OCI-LY7 (cell line): Measurements from ENCODE around the gene GALNTL6. TPM values are rescaled to one million over a fixed set of nuclear protein-coding genes. Genes with fewer than 3 reads are reported as not detected.
"Not testable (repeated sequence)": the region's sequence is repeated elsewhere in the genome, so short reads cannot be mapped to it uniquely, and the experiment has no call there.

Experiments used
- BruUV-seq: library from RNA; stranded (reverse); fragments of 400-500 nt; replicated peaks from 2 replicates; lab custom pipeline; 2021; lab: Mats Ljungman, UMichigan
- CTCF ChIA-PET: fragments of 300-600 bp; sonication (Branson Sonifier 250); formaldehyde crosslinking; loops from one replicate; lab custom pipeline; 2022; ENCODE audit warnings: antibody characterized with exemption; ENCODE audit not compliant: unreplicated experiment; lab: Charles Lee
- POLR2A ChIA-PET: fragments of 300-600 bp; sonication (Branson Sonifier 250); formaldehyde crosslinking; loops from one replicate; lab custom pipeline; 2022; ENCODE audit warnings: antibody characterized with exemption; lab: Charles Lee
- DNase-seq: peaks from one replicate; pipeline ENCODE4 v3.0.0-alpha.2; 2015; ENCODE audit warnings: low spot score
- H2AFZ ChIP-seq: fragments of 200-600 bp; sonication (generic), shearing (Covaris generic); 2 replicates; pipeline ENCODE4 v1.6.1; 2014; ENCODE audit warnings: mild to moderate bottlenecking, antibody characterized with exemption, low read length, moderate library complexity
- H3K27ac ChIP-seq: fragments of 200-600 bp; sonication (generic); 2 replicates; pipeline ENCODE4 v1.5.1; 2014; ENCODE audit warnings: mixed run types, low read depth, mild to moderate bottlenecking, moderate library complexity, low read length, inconsistent platforms; ENCODE audit not compliant: poor library complexity, severe bottlenecking
- H3K36me3 ChIP-seq: fragments of 200-600 bp; sonication (generic); 2 replicates; pipeline ENCODE4 v1.6.1; 2014; ENCODE audit warnings: mild to moderate bottlenecking, antibody characterized with exemption, low read length, moderate library complexity, mixed read lengths; ENCODE audit not compliant: insufficient read depth
- H3K4me1 ChIP-seq: fragments of 200-600 bp; sonication (generic); 2 replicates; pipeline ENCODE4 v1.5.1; 2014; ENCODE audit warnings: mild to moderate bottlenecking, low read length; ENCODE audit not compliant: insufficient read depth, poor library complexity, severe bottlenecking
- H3K4me2 ChIP-seq: fragments of 200-600 bp; sonication (generic); 2 replicates; pipeline ENCODE4 v1.6.1; 2014; ENCODE audit warnings: mild to moderate bottlenecking, low read length
- H3K4me3 ChIP-seq: fragments of 200-600 bp; sonication (generic); 2 replicates; pipeline ENCODE4 v1.5.1; 2014; ENCODE audit warnings: mild to moderate bottlenecking, low read depth, low read length; ENCODE audit not compliant: poor library complexity, severe bottlenecking
- H3K79me2 ChIP-seq: fragments of 200-600 bp; sonication (generic); 2 replicates; pipeline ENCODE4 v1.6.1; 2016; ENCODE audit warnings: low read depth, mild to moderate bottlenecking, low read length, moderate library complexity, mixed read lengths; ENCODE audit not compliant: insufficient read depth
- H3K9me2 ChIP-seq: fragments of 200-600 bp; sonication (generic); 2 replicates; pipeline ENCODE4 v1.6.1; 2016; ENCODE audit warnings: mild to moderate bottlenecking, low read length, mixed read lengths; ENCODE audit not compliant: insufficient read depth
- H3K9me3 ChIP-seq: fragments of 200-600 bp; sonication (generic); 2 replicates; pipeline ENCODE4 v1.6.1; 2014; ENCODE audit warnings: mild to moderate bottlenecking, mixed run types, low read length, mixed read lengths
- H4K20me1 ChIP-seq: fragments of 200-600 bp; sonication (generic); 2 replicates; pipeline ENCODE4 v1.6.1; 2014; ENCODE audit warnings: mild to moderate bottlenecking, antibody characterized with exemption, low read length, moderate library complexity, mixed read lengths; ENCODE audit not compliant: insufficient read depth
- EZH2phosphoT487 ChIP-seq: fragments of 200-600 bp; sonication (generic); IDR thresholded peaks from 2 replicates; pipeline ENCODE4 v1.6.1; 2018; ENCODE audit warnings: low read depth, borderline replicate concordance, mild to moderate bottlenecking, mixed run types, antibody characterized with exemption, low read length, moderate library complexity, mixed read lengths
- intact Hi-C: fragments of 100-400 bp; cut with micrococcal nuclease; formaldehyde crosslinking; loops from one replicate; pipeline ENCODE4 v1.10.0; 2022; ENCODE audit not compliant: unreplicated experiment
- total RNA-seq, 2 experiments: library from RNA; depleted of rRNA in 1 of 2; stranded (reverse); fragments of >200 nt in 1 of 2; shearing (Covaris generic) in 1 of 2; gene quantifications; 2 replicates each; pipeline ENCODE4 v1.2.3, GENCODE V29; 2014 to 2022
- TF ChIP-seq, protein P1 (sequence below): fragments of 200-600 bp; sonication (generic); conservative IDR thresholded peaks from 2 replicates; pipeline ENCODE4 v1.5.1; 2014; ENCODE audit warnings: mild to moderate bottlenecking, antibody characterized with exemption, low read length, moderate library complexity, mixed read lengths

GALNTL6 gene
- total RNA-seq, 2 experiments from 2014 or later: not detected

DNA sequence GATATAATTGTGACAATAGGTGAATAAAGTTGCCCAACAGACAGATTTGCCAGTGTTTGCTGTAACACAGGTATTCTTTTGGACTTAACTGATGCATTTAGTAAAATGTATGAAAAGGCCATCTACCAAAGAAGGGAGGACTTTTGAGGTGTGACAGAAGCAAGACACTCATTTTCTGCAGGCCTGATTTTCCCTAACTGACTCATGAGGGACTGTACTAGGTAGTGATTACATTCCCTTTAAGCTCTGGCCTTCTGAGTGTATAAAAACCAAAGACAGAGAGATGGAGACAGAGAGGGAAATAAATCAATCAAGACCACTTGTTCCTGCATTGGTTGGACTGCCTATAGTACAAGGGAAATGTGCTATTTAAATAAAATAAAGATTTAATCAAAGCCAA is 1204.6 kb downstream of the GALNTL6 start:
- no TSS peak for BruUV-seq

DNA sequence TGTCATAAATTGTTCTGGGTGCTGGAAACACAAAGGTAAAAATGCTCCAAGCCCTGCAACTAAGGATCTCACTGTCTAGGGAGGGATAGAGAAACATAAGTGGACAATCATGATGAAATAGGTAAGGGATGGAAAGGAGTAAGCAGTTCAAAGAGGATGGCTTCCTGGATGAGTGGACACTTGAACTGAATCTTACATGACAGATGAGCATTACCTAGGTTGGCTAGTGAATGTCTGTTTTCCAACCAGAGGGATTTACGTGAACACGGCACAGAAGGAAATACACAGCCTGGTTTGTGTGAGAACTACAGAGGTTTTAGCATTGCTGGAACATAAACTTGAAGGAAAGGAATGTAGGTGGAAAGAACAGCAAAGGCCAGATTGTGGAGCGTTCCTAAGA is 1205.2 kb downstream of the GALNTL6 start:
- H3K9me3 ChIP-seq: no peaks in the 10 kb centered on the region
- H4K20me1 ChIP-seq: no peaks in the 10 kb centered on the region
- H3K4me3 ChIP-seq: no peak overlapping the region
- no peaks in the 10 kb centered on the region for H3K9me2 ChIP-seq
- intact Hi-C loops: no loop called here
- TF ChIP-seq, protein P1, sequence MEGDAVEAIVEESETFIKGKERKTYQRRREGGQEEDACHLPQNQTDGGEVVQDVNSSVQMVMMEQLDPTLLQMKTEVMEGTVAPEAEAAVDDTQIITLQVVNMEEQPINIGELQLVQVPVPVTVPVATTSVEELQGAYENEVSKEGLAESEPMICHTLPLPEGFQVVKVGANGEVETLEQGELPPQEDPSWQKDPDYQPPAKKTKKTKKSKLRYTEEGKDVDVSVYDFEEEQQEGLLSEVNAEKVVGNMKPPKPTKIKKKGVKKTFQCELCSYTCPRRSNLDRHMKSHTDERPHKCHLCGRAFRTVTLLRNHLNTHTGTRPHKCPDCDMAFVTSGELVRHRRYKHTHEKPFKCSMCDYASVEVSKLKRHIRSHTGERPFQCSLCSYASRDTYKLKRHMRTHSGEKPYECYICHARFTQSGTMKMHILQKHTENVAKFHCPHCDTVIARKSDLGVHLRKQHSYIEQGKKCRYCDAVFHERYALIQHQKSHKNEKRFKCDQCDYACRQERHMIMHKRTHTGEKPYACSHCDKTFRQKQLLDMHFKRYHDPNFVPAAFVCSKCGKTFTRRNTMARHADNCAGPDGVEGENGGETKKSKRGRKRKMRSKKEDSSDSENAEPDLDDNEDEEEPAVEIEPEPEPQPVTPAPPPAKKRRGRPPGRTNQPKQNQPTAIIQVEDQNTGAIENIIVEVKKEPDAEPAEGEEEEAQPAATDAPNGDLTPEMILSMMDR: no peak
- TF ChIP-seq EZH2phosphoT487: no peak
- POLR2A ChIA-PET: interaction anchor here (0.5 kb wide), 1 partner anchor 352 kb away, joined by 6 read pairs; no protein-coding TSS in a partner anchor
- H3K4me1 ChIP-seq: peaks cover 5% of the 10 kb centered on the region
- H3K27ac ChIP-seq: no peak overlapping the region
- H3K79me2 ChIP-seq: no peaks in the 10 kb centered on the region
- CTCF ChIA-PET: no interaction called here
- no peak overlapping the region for H2AFZ ChIP-seq
- no TSS peak for BruUV-seq
- no peak for DNase-seq
- H3K36me3 ChIP-seq: no peaks in the 10 kb centered on the region
- no peak overlapping the region for H3K4me2 ChIP-seq

More for the DNA sequence above, 1204.6 kb downstream of the GALNTL6 start:
- no peaks in the 10 kb centered on the region for H3K36me3 ChIP-seq
- CTCF ChIA-PET: no interaction called here
- peaks cover 5% of the 10 kb centered on the region for H3K4me1 ChIP-seq
- no peak overlapping the region for H2AFZ ChIP-seq
- intact Hi-C loops: no loop called here
- TF ChIP-seq, protein P1: no peak
- no peak for TF ChIP-seq EZH2phosphoT487
- no peak for DNase-seq
- no peaks in the 10 kb centered on the region for H3K9me3 ChIP-seq
- H3K27ac ChIP-seq: no peak overlapping the region
- H3K4me3 ChIP-seq: no peak overlapping the region
- no peak overlapping the region for H3K4me2 ChIP-seq
- H3K79me2 ChIP-seq: no peaks in the 10 kb centered on the region
- H4K20me1 ChIP-seq: no peaks in the 10 kb centered on the region
- POLR2A ChIA-PET: interaction anchor here (0.5 to 0.6 kb wide), 3 partner anchors 353 to 1249 kb away, joined by 3 to 6 read pairs (median 3); no protein-coding TSS in a partner anchor
- H3K9me2 ChIP-seq: no peaks in the 10 kb centered on the region

DNA sequence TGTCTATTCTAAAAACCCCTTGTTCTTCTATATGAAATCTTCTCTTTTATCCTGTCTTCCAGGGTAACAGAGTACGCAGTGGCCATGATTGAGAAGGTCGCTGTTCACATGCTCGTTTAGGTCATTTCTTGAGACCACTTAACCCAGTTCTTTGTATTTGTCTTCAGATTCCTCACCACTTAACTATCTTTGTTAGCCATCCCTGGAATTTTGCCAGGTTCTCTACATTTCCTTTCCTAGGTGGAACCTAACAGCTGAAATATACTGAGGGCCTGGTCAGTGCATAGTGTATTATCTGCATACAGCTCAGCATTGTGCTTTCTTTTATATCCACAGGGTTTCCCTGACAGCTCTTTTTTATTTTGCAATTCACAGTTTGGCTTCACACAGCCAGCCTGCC is 1206.5 kb downstream of the GALNTL6 start:
- Histone ChIP-seq H3K4me2 (no peak overlapping the region), H2AFZ (no peak overlapping the region), H3K4me1 (no peaks in the 10 kb centered on the region), H4K20me1 (no peaks in the 10 kb centered on the region), H3K9me3 (no peaks in the 10 kb centered on the region), H3K79me2 (no peaks in the 10 kb centered on the region), H3K27ac (no peak overlapping the region), H3K9me2 (no peaks in the 10 kb centered on the region), H3K36me3 (no peaks in the 10 kb centered on the region), H3K4me3 (no peak overlapping the region)
- ChIA-PET POLR2A (no interaction called here), CTCF (no interaction called here)
- TF ChIP-seq, protein P1: no peak
- TF ChIP-seq EZH2phosphoT487: no peak
- no peak for DNase-seq
- BruUV-seq: no TSS peak
- intact Hi-C loops: no loop called here

DNA sequence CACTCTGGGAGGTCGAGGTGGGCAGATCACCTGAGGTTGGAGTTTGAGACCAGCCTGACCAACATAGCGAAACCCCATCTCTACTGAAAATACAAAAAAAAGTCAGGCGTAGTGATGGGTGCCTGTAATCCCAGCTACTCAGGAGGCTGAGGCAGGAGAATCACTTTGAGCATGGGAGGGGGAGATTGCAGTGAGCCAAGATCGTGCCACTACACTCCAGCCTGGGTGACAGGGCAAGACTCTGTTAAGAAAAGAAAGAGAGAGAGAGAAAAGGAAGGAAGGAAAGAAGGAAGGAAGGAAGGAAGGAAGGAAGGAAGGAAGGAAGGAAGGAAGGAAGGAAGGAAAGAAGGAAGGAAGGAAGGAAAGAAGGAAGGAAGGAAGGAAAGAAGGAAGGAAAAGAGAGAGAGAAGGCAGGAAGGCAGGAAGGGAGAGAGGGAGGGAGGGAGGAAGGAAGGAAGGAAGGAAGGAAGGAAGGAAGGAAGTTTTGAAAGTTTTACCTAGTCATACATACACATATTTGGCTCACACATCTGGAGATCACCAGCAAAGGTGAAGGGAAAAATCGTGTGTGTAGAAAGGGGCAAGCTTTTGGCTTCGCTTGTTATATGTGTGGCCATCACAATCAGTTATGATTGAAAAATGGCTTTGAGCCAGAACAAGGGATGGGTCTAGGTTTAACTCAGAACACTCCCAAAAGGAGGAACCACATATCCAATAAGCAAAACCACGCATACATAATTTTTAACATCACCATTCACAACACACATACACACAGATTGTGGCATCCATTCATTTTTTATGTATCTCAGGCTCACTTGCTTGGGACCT is 1208.8 kb downstream of the GALNTL6 start:
- H3K4me3 ChIP-seq, H3K9me2 ChIP-seq, H3K4me1 ChIP-seq, H3K4me2 ChIP-seq, H3K27ac ChIP-seq, H3K9me3 ChIP-seq, DNase-seq, BruUV-seq, CTCF ChIA-PET, H2AFZ ChIP-seq, H3K36me3 ChIP-seq, H3K79me2 ChIP-seq, intact Hi-C loops, H4K20me1 ChIP-seq: not testable (repeated sequence)
- POLR2A ChIA-PET: interaction anchor here (0.7 to 0.8 kb wide), 2 partner anchors 232 to 278 kb away, joined by 3 to 5 read pairs; no protein-coding TSS in a partner anchor
